Stomach (tissue), 19 donors: ENCODE results near the gene NPIPB9. TPM values are rescaled to one million over a fixed set of nuclear protein-coding genes. Genes with fewer than 3 reads are reported as not detected.
A peak's percentile ranks its signal among the peaks of the same experiment; 100 is the strongest.
"Not testable (repeated sequence)": the region's sequence is repeated elsewhere in the genome, so short reads cannot be mapped to it uniquely, and the experiment has no call there.

Experiments
- DNase-seq, 2 donors: peaks; one replicate each; pipeline versions ENCODE4 v3.0.0 to v3.0.0-alpha.2; 2013 to 2019
- H3K27ac ChIP-seq, 5 donors: fragments of 200-600 bp in 4 of 5; sonication (generic) in 4 of 5; one replicate each; pipeline ENCODE4 v1.5.1; 2013 to 2019; ENCODE audit warnings: mild to moderate bottlenecking in 1 of 5, moderate library complexity in 1 of 5
- H3K27me3 ChIP-seq, 3 donors: fragments of 200-600 bp; sonication (generic); one replicate each; pipeline ENCODE4 v1.5.1; 2017 to 2019; ENCODE audit warnings: mixed run types in 1 of 3
- H3K36me3 ChIP-seq, 4 donors: fragments of 200-600 bp; sonication (generic); 1 replicate in 3 of 4; 2 replicates in 1 of 4; pipeline ENCODE4 v1.5.1; 2016 to 2019
- H3K4me1 ChIP-seq, 4 donors: fragments of 200-600 bp; sonication (generic); one replicate each; pipeline ENCODE4 v1.5.1; 2016 to 2019
- H3K4me3 ChIP-seq, 4 donors: fragments of 200-600 bp; sonication (generic) in 3 of 4; one replicate each; pipeline ENCODE4 v1.5.1; 2016 to 2019; ENCODE audit warnings: mild to moderate bottlenecking in 1 of 4
- H3K9me3 ChIP-seq, 4 donors: fragments of 200-600 bp; sonication (generic); one replicate each; pipeline ENCODE4 v1.5.1; 2016 to 2019
- WGBS, 5 donors: extraction: QIAGEN DNeasy Blood & Tissue Kit in 3 of 5; methylation state at CpG; one replicate each; pipeline versions ENCODE4 v1.1.5 to v1.1.7; 2013 to 2018; 5-methylcytosine and 5-hydroxymethylcytosine counted together
- intact Hi-C: fragments of 100-400 bp; cut with DNase I; formaldehyde crosslinking; loops from one replicate; pipeline ENCODE4 v1.15.1; 2023; ENCODE audit warnings: low total_unique reads
- long read RNA-seq, 10 donors: transcript quantifications; one replicate each; lab custom pipeline, GENCODE V29; 2026
- polyA plus RNA-seq, 3 donors: library from polyadenylated mRNA; stranded (reverse); fragments of 200-250 nt; gene quantifications; one replicate each; pipeline ENCODE4 v1.2.3, GENCODE V29; 2013
- total RNA-seq, 5 donors: library from RNA; depleted of rRNA; stranded (reverse); fragments of >200 nt; gene quantifications; one replicate each; pipeline versions ENCODE4 v1.1.0 to v1.2.3, GENCODE V29; 2014 to 2016
- donor health status: healthy with polysubstance abuse.
- donor health status: Bipolar disorder and iron deficiency.
- donor health status: healthy.

NPIPB9 gene
- total RNA-seq (10 to 100 TPM in 2 of 5 donors, 1 to 10 TPM in 2, not detected in 1; 7.1 to 24.3 (median 10.1) TPM), polyA plus RNA-seq (under 1 TPM in 1 of 3 donors, not detected in 2; 0.40 TPM)
- long read RNA-seq, donor 1, partial matches to known transcripts = 34 of 64 reads
- long read RNA-seq, donor 1, other reads (novel, unspliced or antisense) = 30 of 64 reads
- long read RNA-seq, donor 2, partial matches to known transcripts = 102 of 102 reads
- long read RNA-seq, donor 2, other reads (novel, unspliced or antisense) = 0 of 102 reads
- long read RNA-seq, donor 3 = 0 reads
- long read RNA-seq, donor 4 = 0 reads
- long read RNA-seq, donor 5, partial matches to known transcripts = 142 of 142 reads
- long read RNA-seq, donor 5, other reads (novel, unspliced or antisense) = 0 of 142 reads
- long read RNA-seq, donor 6, partial matches to known transcripts = 461 of 475 reads
- long read RNA-seq, donor 6, other reads (novel, unspliced or antisense) = 14 of 475 reads
- long read RNA-seq, donor 7, partial matches to known transcripts = 29 of 29 reads
- long read RNA-seq, donor 7, other reads (novel, unspliced or antisense) = 0 of 29 reads
- long read RNA-seq, donor 8, partial matches to known transcripts = 170 of 175 reads
- long read RNA-seq, donor 8, other reads (novel, unspliced or antisense) = 5 of 175 reads
- long read RNA-seq, donor 9, partial matches to known transcripts = 248 of 248 reads
- long read RNA-seq, donor 9, other reads (novel, unspliced or antisense) = 0 of 248 reads
- long read RNA-seq, donor 10, partial matches to known transcripts = 67 of 97 reads
- long read RNA-seq, donor 10, other reads (novel, unspliced or antisense) = 30 of 97 reads

DNA sequence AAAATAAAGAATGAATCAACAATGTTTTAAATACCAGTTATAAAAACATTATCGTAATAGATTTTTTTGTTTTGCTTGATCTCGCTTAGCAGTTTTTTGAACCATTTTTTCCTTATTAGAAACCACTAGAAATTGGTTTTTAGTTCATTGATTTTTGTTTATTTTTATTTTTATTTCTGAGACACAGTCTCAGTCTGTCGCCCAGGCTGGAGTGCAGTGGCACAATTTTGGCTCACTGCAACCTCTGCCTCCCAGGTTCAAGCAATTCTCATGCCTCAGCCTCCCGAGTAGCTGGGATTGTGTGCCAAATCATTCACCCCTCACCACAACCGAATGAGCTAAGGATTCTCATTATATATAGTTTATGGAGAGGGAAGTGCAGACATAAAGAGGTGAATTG lies at the start of gene NPIPB9:
Gene NPIPB9 (plus strand): TSS at position 301 of the 400 bp plus-strand sequence.
- WGBS, 5 donors = no CpG with 5 or more reads among the region's 5 CpGs
- H3K36me3 ChIP-seq, H3K27me3 ChIP-seq, H3K4me3 ChIP-seq, DNase-seq, H3K4me1 ChIP-seq, intact Hi-C loops, H3K27ac ChIP-seq, H3K9me3 ChIP-seq: not testable (repeated sequence)

DNA sequence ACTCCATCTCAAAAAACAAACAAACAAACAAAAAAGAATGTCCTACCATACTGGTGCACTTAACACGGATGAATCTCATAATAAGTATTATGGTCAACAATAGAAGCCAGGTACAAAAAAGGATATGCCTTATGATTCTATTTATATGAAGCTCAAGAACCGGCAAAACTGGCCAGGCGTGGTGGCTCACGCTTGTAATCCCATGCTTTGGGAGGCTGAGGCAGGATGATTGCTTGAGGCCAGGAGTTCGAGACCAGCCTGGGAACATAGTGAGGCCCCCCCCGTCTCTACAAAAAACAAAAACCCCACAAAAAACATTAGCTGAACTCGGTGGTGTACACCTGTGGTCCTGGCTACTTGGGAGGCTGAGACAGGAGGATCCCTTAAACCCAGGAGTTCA lies 47.3 kb upstream of the NPIPB9 start:
- WGBS, 5 donors = 64 to 70% (median 70%) methylated on average over 3 to 5 of the region's 7 CpGs; no CpG with 5 or more reads in 2 of the 5 donors
- H3K27ac ChIP-seq, DNase-seq, H3K4me3 ChIP-seq, H3K4me1 ChIP-seq, H3K36me3 ChIP-seq, H3K9me3 ChIP-seq, intact Hi-C loops, H3K27me3 ChIP-seq: not testable (repeated sequence)

DNA sequence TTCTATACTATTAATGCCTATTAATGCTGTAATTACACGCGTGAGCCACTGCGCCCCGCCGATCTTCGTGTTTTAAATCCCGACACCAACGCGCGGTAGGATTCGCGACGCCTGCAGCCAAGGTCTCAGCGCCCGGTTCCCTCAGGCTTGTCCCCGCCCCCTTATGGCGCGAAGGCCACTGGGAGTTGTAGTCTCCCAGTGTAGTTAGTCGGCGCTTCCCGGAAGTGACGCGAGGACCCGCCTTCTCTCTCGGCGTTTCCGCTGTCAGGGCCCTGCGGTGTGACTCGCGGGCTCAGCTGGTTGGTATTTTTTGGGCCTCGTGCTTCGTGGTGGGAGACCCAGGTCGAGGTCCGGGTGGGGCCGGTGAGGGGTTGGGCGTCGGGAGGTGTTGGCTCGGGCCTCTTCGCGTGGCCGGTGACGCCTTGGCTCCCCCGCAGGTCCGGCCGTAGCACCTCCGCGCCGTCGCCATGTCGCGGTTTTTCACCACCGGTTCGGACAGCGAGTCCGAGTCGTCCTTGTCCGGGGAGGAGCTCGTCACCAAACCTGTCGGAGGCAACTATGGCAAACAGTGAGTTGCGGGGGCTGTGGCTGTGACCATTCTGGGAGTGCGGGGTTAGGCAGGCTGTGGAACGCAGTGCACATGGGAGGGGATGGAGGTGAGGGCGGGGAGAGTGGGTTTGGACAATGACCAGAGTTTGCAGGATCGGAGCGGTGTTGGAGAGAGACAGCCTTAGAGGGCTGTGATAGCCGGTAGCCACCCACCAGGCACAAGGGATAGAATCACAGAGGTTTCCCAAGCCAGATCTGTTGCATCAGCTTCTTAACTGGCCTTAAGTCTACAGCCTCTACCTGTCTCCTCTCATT lies 40.1 kb upstream of the NPIPB9 start, which contains the start of gene EIF3C:
Gene EIF3C (plus strand): TSS at position 245 of the 864 bp plus-strand sequence. CDS start 223 bp downstream, at position 468.
- H3K36me3 ChIP-seq, H3K9me3 ChIP-seq, H3K27ac ChIP-seq, DNase-seq, H3K4me1 ChIP-seq, H3K27me3 ChIP-seq, intact Hi-C loops: not testable (repeated sequence)
- H3K4me3 ChIP-seq = peak within 1 kb of the TSS in 1 of 4 donors; percentile 34
- WGBS, 5 donors = no CpG with 5 or more reads among the region's 66 CpGs

DNA sequence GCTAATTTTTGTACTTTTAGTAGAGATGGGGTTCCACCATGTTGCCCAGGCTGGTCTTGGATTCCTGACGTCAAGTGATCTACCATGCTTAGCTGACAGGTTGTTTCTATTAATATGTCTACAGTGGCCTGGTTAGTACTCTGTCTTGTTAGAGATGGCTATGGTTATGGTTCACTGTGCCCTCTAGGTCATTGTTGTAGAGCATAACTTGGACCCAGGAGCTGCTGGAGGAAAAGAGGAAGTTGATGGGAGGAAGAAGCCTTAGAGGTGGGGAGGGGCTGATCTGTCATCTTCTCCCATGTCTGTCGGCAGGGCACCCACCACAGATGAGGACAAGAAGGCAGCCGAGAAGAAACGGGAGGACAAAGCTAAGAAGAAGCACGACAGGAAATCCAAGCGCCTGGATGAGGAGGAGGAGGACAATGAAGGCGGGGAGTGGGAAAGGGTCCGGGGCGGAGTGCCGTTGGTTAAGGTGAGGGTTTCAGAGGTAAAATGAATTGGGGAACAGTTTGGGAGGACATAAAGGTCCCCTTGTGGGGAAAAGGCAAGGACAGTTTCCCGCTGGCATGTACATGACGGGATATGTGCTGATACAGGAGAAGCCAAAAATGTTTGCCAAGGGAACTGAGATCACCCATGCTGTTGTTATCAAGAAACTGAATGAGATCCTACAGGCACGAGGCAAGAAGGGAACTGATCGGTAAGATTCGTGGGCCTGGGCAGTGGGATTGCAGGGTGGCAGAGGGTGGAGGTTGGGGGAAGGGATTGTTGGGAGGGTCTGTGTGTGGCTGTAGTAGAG lies 28.5 kb upstream of the NPIPB9 start:
- intact Hi-C loops, H3K4me3 ChIP-seq, DNase-seq, H3K4me1 ChIP-seq, H3K9me3 ChIP-seq, H3K27ac ChIP-seq, H3K36me3 ChIP-seq, H3K27me3 ChIP-seq: not testable (repeated sequence)
- 84 to 96% (median 94%) methylated on average over 10 to 15 of the region's 15 CpGs for WGBS, 5 donors

DNA sequence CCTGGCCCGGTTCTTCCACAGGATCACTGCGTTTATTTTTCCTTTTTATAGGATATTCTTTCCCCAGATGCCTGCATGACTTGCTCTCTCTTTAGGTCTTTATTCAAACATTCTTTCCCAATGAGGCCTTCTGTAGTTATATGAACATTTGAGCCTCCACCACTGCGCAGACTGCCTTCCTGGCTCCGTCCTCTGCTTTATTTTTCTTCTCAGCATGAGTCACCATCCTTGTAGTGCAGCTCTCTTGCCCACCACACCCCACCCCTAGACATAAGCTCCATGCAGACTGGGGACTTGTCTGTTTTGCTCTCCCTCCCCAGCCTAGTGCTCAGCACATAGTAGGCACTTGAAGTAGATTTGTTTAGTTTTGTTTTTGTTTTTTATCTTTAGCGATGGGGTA lies 20.3 kb upstream of the NPIPB9 start:
- H3K27me3 ChIP-seq, H3K9me3 ChIP-seq, intact Hi-C loops, H3K4me3 ChIP-seq, H3K4me1 ChIP-seq, DNase-seq, H3K27ac ChIP-seq: not testable (repeated sequence)
- H3K36me3 ChIP-seq = peaks cover 0 to 10% (median 0%) of the 10 kb centered on the region in 4 donors
- no CpG with 5 or more reads among the region's 5 CpGs for WGBS, 5 donors

DNA sequence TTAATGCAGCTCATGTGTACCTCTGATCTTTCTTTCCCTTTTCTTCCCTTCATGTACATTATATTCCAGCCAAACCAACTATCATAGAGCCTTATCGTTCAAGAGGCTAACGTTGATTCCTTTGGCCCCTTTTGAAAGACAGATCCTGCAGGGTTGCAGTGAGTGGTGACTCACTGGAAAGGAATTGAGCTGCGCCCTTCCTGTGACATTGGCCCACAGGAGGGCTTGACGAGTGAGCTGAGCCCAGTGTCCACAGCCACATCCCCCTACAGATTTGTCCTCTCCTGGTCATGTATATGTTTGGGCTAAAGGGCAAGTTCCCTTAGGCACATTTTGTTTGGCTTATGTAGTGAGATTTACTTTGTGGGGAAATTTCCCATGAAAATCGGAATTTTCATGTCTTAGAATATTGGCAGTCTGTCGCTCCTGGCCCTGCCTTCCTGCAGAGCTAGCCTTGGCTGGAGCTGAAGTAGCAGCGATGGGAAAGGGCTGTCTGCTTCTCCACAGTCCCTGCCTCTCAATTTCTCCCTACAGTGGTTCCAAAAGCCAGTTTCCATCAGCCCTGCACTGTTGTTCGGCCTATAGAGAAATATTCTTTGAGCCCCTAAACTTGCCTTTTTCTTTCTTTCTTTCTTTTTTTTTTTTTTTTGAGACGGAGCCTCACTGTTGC lies 19.0 kb upstream of the NPIPB9 start:
- intact Hi-C loops, H3K4me3 ChIP-seq, H3K4me1 ChIP-seq, H3K27me3 ChIP-seq, H3K27ac ChIP-seq, H3K9me3 ChIP-seq, DNase-seq: not testable (repeated sequence)
- H3K36me3 ChIP-seq = peaks cover 0 to 10% (median under 1%) of the 10 kb centered on the region in 4 donors
- WGBS, 5 donors = 79% methylated on average over 2 of the region's 9 CpGs; no CpG with 5 or more reads in 4 of the 5 donors

DNA sequence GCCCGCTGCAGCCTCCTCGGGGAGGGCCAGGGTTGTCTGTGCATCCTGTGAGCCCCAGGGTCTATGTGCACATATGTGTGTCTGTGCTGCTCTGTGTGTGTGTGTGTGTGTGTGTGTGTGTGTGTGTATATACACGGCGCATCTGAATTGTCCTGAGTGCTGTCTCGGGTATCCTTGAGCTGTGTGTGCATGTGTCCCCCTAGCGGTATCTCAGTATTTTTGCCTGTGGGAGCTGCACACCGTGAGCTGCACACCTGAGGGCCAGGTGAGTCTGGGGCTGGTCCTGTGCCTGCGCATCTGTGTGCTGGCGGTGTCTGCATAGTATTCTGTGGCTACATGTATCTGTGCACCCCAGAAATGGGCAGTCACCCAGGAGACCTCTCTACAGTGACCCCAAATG lies 11.8 kb upstream of the NPIPB9 start:
- H3K27me3 ChIP-seq, intact Hi-C loops, DNase-seq, H3K36me3 ChIP-seq, H3K4me3 ChIP-seq, H3K9me3 ChIP-seq, H3K4me1 ChIP-seq, H3K27ac ChIP-seq: not testable (repeated sequence)
- 0 to 12% (median 0%) methylated on average over 2 to 5 of the region's 9 CpGs; no CpG with 5 or more reads in 2 of the 5 donors for WGBS, 5 donors

DNA sequence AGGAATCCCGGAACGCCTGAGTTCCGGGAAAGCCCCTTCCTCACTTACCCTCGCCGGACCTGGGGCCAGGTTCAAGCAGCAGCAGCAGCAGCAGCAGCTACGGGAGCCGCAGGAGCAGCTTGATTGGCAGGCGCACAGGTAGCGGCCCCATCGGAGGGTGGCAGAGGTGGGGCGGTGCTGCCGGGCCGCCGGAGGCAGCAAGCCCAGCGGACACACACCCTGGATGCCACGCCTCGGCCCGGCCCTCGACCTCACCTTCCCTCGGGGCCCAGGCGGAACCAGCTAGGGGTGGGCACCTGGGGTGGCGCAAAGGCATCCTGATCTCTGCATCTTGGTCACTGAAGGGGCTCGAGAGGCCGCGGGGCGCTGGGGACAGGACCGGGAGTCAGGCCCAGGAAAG lies 11.0 kb upstream of the NPIPB9 start:
- 0 to 20% (median 3%) methylated on average over 1 to 14 of the region's 27 CpGs; no CpG with 5 or more reads in 1 of the 5 donors for WGBS, 5 donors
- H3K4me3 ChIP-seq, H3K36me3 ChIP-seq, H3K27me3 ChIP-seq, H3K9me3 ChIP-seq, intact Hi-C loops, H3K4me1 ChIP-seq, H3K27ac ChIP-seq, DNase-seq: not testable (repeated sequence)

DNA sequence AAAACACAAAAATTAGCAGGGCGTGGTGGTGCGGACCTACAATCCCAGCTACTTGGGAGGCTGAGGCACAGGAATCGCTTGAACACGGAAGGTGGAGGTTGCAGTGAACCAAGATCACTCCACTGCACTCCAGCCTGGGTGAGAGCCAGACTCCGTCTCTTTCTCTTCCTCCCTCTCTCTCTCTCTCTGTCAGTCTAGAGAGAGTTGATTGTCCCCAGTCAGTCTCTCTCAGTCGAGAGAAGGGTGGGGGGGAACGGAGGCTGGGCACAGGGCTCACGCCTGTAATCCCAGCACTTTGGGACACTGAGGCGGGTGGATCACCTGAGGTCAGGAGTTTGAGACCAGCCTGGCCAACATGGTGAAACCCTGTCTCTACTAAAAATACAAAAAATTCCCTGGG lies 10.3 kb upstream of the NPIPB9 start:
- H3K27ac ChIP-seq, DNase-seq: not testable (repeated sequence)
- 69 to 78% (median 76%) methylated on average over 3 to 5 of the region's 9 CpGs; no CpG with 5 or more reads in 1 of the 5 donors for WGBS, 5 donors

DNA sequence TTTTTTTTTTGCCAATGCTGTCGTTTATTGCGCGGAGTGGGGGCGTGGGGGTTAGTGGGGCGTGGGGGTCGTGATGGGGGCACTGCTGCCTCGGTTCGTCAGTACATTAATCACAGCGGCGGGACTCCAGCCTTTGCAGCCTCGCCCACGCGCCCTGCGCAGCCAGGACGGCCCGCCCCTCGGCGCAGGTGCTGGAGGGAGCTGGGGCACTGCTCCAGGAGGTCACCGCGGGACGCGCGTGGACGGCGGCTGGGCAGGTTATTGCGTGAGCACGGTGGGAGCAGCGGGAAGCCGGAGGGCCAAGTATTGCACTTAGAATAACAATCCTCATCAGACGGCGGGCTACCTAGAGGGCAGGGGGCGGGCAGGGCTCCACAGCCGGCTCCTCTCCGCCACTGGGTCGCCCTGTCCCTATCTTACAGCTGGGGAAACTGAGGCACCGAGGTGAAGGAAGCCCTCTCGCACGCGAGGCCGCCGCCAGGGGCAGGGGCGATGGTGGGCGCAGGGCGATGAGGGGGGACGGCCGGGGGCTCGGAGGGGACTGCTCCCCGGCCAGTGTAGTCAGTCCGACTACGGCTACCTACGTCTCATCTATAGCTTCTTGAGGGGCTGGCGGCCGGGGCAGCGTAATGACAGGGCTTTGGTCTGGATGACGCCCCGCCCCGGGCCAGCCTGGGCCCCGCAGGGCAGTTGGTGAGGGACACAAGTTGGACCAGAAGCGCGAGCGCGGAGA lies 4.8 kb upstream of the NPIPB9 start:
- DNase-seq, H3K4me3 ChIP-seq, H3K27me3 ChIP-seq, H3K4me1 ChIP-seq, intact Hi-C loops, H3K27ac ChIP-seq, H3K36me3 ChIP-seq, H3K9me3 ChIP-seq: not testable (repeated sequence)
- WGBS, 5 donors = 0 to 29% (median 16%) methylated on average over 3 to 27 of the region's 62 CpGs

More for the DNA sequence above, 10.3 kb upstream of the NPIPB9 start:
- H3K36me3 ChIP-seq, H3K27me3 ChIP-seq, H3K4me3 ChIP-seq, H3K4me1 ChIP-seq, H3K9me3 ChIP-seq, intact Hi-C loops: not testable (repeated sequence)
